WTC11 (cell line): ENCODE results near the gene KAT8.

Experiments
- ATF3 ChIP-seq: sonication (generic); formaldehyde crosslinking; conservative IDR thresholded peaks from 2 replicates; pipeline ENCODE4 v1.8.1; 2022; ENCODE audit warnings: mild to moderate bottlenecking, missing genetic modification reagents
- CREM ChIP-seq: sonication (generic); formaldehyde crosslinking; IDR thresholded peaks from 2 replicates; pipeline ENCODE4 v1.8.1; 2022; ENCODE audit warnings: mild to moderate bottlenecking, missing genetic modification reagents, moderate library complexity
- CTCF ChIP-seq: fragments of 200-600 bp; IDR thresholded peaks from 2 replicates; pipeline ENCODE4 v1.8.0; 2022; ENCODE audit warnings: antibody characterized with exemption
- MAX ChIP-seq: sonication (generic); formaldehyde crosslinking; IDR thresholded peaks from 2 replicates; pipeline ENCODE4 v1.8.0; 2022; ENCODE audit warnings: mild to moderate bottlenecking, missing genetic modification reagents
- PREB ChIP-seq: sonication (generic); formaldehyde crosslinking; IDR thresholded peaks from 2 replicates; pipeline ENCODE4 v1.8.1; 2022; ENCODE audit warnings: mild to moderate bottlenecking, missing genetic modification reagents, moderate library complexity, borderline replicate concordance

- TF ChIP-seq CREM (CRISPR knock-in tag) (peak; percentile 76; the same call in 1 of the 2 replicates), CTCF (no peak), PREB (peak; percentile 71; the same call in 1 of the 2 replicates), ATF3 (CRISPR knock-in tag) (no peak), MAX (peak; percentile 44; the same call in 1 of the 2 replicates)
Measured at GRCh38 chr16:31108035-31108793, 9.2 kb upstream of the KAT8 start, which contains the start of gene BCKDK.
